Mesodermal cell (in vitro differentiated cells): Measurements from ENCODE around the gene SLC6A18.

ENCODE experiments used
- H3K27ac ChIP-seq: 2 replicates; pipeline ENCODE4 v1.7.0; 2013; ENCODE audit warnings: mild to moderate bottlenecking, low read depth, low read length, moderate library complexity; ENCODE audit not compliant: severe bottlenecking
- H3K36me3 ChIP-seq: 2 replicates; pipeline ENCODE4 v1.7.1; 2013; ENCODE audit warnings: mild to moderate bottlenecking, low read length, moderate library complexity; ENCODE audit not compliant: control insufficient read depth, insufficient read depth
- H3K4me1 ChIP-seq: one replicate; pipeline ENCODE4 v1.7.1; 2013; ENCODE audit warnings: mild to moderate bottlenecking, low read length; ENCODE audit not compliant: insufficient read depth, control insufficient read depth, poor library complexity, severe bottlenecking
- H3K4me3 ChIP-seq: 2 replicates; pipeline ENCODE4 v1.7.0; 2013; ENCODE audit warnings: low read length, control low read depth, mild to moderate bottlenecking; ENCODE audit not compliant: insufficient read depth, poor library complexity, severe bottlenecking; ENCODE audit errors: extremely low read depth
- H3K9me3 ChIP-seq: 2 replicates; pipeline ENCODE4 v1.7.1; 2013; ENCODE audit warnings: mild to moderate bottlenecking, low read length, moderate library complexity; ENCODE audit not compliant: control insufficient read depth
- WGBS, 2 experiments: methylation state at CpG; one replicate each; pipeline ENCODE4 v1.1.5; 2013; ENCODE audit warnings: missing lambda C conversion rate in 2 of 2; ENCODE audit not compliant: insufficient coverage in 2 of 2; 5-methylcytosine and 5-hydroxymethylcytosine counted together

SLC6A18 gene

DNA sequence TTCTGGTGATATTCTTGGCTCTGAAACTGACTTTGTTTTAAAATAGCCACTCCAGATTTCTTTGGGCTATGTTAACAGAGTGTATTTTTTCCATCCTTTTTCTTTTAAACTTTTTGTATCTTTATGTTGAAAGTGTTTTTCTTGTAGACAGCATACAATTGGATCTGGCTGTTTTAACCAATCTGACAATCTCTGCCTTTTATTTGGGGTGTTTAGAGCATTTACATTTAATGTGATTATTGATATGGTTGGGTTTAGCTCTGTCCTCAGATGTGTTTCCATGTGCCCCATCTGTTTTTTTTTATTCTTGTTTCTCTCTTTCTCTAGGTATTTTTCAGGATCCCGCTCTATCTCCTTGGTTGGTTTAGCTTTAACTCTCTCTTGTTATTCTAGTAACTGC, 10.7 kb downstream of the SLC6A18 start:
- Histone ChIP-seq H3K27ac (no peak overlapping the region), H3K4me3 (no peak overlapping the region), H3K9me3 (peaks cover 7% of the 10 kb centered on the region), H3K4me1 (no peaks in the 10 kb centered on the region), H3K36me3 (no peaks in the 10 kb centered on the region)
- WGBS, 2 experiments, result 100% methylated on average over 1 of the region's 1 CpG; no CpG with 5 or more reads in 1 of the 2 experiments

- Histone ChIP-seq H3K4me1 (no peaks in the 10 kb centered on the region), H3K36me3 (no peaks in the 10 kb centered on the region), H3K27ac (no peak overlapping the region), H3K9me3 (peaks cover 7% of the 10 kb centered on the region), H3K4me3 (no peak overlapping the region)
- 87 to 90% methylated on average over 20 to 22 of the region's 22 CpGs for WGBS, 2 experiments
These were observed 14.5 kb downstream of the SLC6A18 start for GRCh38 chr5:1239505-1240251.

DNA sequence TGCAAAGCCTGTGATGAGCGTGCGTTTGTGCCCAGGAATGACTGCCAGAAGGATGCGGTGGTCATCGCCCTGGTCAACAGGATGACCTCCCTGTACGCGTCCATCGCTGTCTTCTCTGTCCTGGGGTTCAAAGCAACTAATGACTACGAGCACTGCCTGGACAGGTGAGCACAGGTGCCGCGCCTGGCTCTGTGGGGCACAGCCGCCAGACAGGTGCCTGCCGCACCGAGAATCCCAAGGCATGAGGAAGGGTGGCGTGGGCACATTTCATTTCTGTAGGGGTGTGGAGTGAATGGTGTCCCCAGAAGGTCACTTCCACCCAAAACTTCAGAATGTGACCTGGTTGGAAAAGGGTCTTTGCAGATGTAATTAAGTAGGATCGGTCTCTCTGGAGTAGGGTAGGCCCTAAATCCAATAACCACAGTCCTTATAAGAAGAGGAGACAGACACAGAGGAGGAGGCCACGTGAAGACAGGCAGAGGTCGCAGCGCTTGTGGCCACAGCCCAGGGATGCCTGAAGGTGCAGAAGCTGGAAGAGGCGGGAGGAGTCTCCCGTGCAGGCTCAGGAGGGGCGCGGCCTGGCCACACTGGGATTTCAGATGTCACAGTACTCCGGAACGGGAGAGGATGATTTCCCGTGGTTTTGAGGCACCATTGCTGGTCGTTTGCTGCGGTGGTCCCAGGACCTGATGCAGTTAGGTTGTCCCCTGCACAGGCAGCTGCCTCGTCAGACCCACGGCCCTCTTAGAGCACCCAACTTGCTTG, 15.5 kb downstream of the SLC6A18 start:
- Histone ChIP-seq H3K9me3 (no peaks in the 10 kb centered on the region), H3K4me1 (no peaks in the 10 kb centered on the region), H3K36me3 (no peaks in the 10 kb centered on the region), H3K4me3 (no peak overlapping the region), H3K27ac (no peak overlapping the region)
- 86 to 89% methylated on average over 18 to 27 of the region's 29 CpGs for WGBS, 2 experiments

GRCh38 chr5:1241509-1242080, 16.4 kb downstream of the SLC6A18 start:
- Histone ChIP-seq H3K9me3 (no peaks in the 10 kb centered on the region), H3K27ac (no peak overlapping the region), H3K36me3 (no peaks in the 10 kb centered on the region), H3K4me3 (no peak overlapping the region), H3K4me1 (no peaks in the 10 kb centered on the region)
- WGBS, 2 experiments, result 88 to 89% methylated on average over 21 of the region's 22 CpGs

DNA sequence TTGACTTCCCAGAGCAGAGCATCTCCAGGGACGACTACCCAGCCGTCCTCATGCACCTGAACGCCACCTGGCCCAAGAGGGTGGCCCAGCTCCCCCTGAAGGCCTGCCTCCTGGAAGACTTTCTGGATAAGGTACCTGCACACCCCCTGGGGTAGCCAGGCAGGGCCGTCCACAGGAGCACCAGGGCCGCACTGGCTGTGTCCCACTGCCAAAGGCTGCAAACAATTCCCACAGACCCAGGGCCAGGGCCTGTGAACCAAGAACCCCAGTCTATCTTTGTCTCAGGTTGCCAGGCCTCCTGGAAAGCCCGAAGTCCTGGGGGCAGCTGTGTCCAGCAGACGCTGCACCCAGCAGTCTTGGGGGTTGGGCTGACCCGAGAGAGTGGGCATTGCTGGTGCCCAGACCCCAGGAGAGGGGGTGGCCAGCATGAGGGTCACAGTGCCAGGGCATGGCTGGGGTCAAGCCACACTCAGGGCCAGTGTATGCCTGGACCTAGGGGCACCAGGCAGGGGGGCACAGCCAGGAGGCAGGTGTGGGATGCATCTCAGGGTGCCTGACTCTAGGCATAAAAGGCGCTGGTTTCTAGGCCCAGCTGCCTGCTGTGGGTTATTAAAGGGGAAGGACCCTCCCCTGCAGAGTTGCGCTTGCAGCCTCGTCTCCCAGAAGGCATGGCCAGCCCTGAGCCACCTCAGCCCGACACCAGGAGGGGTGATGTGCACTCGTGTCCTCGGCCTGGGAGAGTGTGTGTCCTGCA, 17.7 kb downstream of the SLC6A18 start:
- no peaks in the 10 kb centered on the region for H3K9me3 ChIP-seq
- no peaks in the 10 kb centered on the region for H3K4me1 ChIP-seq
- 90 to 92% methylated on average over 14 of the region's 14 CpGs for WGBS, 2 experiments
- no peak overlapping the region for H3K27ac ChIP-seq
- H3K36me3 ChIP-seq, result no peaks in the 10 kb centered on the region
- no peak overlapping the region for H3K4me3 ChIP-seq

DNA sequence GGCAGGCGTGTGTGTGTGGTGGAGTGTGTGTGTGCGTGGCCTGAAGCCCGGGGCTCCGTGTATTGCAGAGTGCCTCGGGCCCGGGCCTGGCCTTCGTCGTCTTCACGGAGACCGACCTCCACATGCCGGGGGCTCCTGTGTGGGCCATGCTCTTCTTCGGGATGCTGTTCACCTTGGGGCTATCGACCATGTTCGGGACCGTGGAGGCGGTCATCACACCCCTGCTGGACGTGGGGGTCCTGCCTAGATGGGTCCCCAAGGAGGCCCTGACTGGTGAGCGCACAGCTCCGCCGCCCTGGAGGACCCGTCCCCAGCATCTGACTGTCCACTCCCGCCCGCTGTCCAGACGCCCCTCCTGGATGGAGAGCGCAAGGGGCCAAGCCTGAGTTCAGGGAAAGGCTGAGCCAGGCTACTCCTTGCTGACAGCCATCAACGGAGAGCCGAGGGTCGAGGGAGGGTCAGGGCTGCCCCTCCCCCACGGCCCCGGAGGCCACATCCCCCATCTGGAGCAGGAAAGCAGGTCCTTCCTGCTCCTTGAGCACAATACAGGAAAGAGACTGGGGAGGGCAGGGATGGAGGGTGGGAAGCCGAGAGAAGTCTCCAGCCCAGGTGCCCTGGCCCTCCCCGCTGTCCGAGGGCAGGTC, 18.4 kb downstream of the SLC6A18 start:
- H3K4me3 ChIP-seq, result no peak overlapping the region
- H3K27ac ChIP-seq, result no peak overlapping the region
- H3K4me1 ChIP-seq, result no peaks in the 10 kb centered on the region
- no peaks in the 10 kb centered on the region for H3K9me3 ChIP-seq
- H3K36me3 ChIP-seq, result no peaks in the 10 kb centered on the region
- WGBS, 2 experiments, result 82 to 94% methylated on average over 25 to 29 of the region's 33 CpGs

DNA sequence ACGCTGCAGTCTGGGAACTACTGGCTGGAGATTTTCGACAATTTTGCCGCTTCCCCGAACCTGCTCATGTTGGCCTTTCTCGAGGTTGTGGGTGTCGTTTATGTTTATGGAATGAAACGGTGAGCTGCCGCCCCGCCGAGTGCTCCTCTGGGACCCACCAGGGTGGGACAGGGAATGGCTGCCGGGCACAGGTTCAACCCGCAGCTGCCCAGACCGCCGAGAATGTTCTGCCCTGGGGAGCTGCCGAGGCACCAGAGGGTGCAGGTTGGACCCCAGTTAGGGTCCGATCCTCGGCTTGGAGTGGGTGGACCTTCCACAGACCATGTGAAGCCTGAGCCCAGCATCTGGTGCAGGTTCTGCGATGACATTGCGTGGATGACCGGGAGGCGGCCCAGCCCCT, 19.1 kb downstream of the SLC6A18 start:
- Histone ChIP-seq H3K4me3 (no peak overlapping the region), H3K27ac (no peak overlapping the region), H3K9me3 (no peaks in the 10 kb centered on the region), H3K4me1 (no peaks in the 10 kb centered on the region), H3K36me3 (no peaks in the 10 kb centered on the region)
- 88 to 91% methylated on average over 15 to 21 of the region's 21 CpGs for WGBS, 2 experiments

GRCh38 chr5:1244976-1245375, 19.8 kb downstream of the SLC6A18 start:
- Histone ChIP-seq H3K4me3 (no peak overlapping the region), H3K36me3 (no peaks in the 10 kb centered on the region), H3K9me3 (no peaks in the 10 kb centered on the region), H3K4me1 (no peaks in the 10 kb centered on the region), H3K27ac (no peak overlapping the region)
- WGBS, 2 experiments, result 72 to 79% methylated on average over 4 to 9 of the region's 10 CpGs

DNA sequence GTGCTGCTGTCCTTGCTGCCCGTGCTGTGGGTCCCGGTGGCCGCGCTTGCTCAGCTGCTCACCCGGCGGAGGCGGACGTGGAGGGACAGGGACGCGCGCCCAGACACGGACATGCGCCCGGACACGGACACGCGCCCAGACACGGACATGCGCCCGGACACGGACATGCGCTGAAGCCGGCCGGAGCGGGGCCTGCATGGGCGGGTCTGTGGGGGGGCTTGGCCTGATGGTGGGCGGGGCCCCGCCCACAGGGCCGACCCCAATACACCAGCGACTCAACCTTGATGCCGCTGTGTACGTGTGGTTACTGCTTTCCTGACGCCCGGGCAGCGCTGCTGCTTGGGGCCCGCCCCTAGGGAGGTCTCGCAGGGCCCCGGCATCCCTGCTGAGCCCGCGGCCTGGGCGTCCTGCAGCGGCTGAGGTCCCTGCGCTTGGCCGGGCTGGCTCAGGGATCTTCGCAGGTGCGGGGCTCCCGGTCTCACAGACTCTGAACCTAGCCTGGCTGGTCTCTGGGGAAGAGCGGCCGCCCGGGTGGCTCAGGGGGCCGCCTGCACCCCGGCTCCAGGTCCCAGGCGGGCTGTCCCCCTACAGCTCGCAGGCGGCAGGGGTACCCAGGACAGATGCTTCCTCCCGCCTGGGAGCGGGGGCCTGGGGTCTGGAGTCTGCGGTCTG, 20.9 kb downstream of the SLC6A18 start:
- no peak overlapping the region for H3K4me3 ChIP-seq
- H3K4me1 ChIP-seq, result no peaks in the 10 kb centered on the region
- 90 to 91% methylated on average over 52 to 58 of the region's 58 CpGs for WGBS, 2 experiments
- H3K27ac ChIP-seq, result no peak overlapping the region
- H3K9me3 ChIP-seq, result no peaks in the 10 kb centered on the region
- no peaks in the 10 kb centered on the region for H3K36me3 ChIP-seq
